NT2/D1 (cell line): ENCODE results near the gene PAXIP1.

Experiments used
- SUZ12 ChIP-seq: IDR thresholded peaks from 2 replicates; pipeline ENCODE4 v1.6.1; 2011; ENCODE audit not compliant: insufficient read length, insufficient read depth; ENCODE audit errors: extremely low read depth
- ZNF274 ChIP-seq: IDR thresholded peaks from 2 replicates; pipeline ENCODE4 v1.6.1; 2011; ENCODE audit warnings: mild to moderate bottlenecking, low read depth, low read length

- TF ChIP-seq SUZ12 (no peak), ZNF274 (no peak)
Measured at GRCh38 chr7:154913638-154914307, 89.2 kb downstream of the PAXIP1 start.
